Measurements from ENCODE around the gene AR. TPM values are rescaled to one million over a fixed set of nuclear protein-coding genes. Genes with fewer than 3 reads are reported as not detected.
"Not testable (repeated sequence)": the region's sequence is repeated elsewhere in the genome, so short reads cannot be mapped to it uniquely, and the experiment has no call there.

AR gene
- total and polyA plus RNA-seq, 4 donors = 1.9 to 5.0 (median 3.5) TPM

DNA sequence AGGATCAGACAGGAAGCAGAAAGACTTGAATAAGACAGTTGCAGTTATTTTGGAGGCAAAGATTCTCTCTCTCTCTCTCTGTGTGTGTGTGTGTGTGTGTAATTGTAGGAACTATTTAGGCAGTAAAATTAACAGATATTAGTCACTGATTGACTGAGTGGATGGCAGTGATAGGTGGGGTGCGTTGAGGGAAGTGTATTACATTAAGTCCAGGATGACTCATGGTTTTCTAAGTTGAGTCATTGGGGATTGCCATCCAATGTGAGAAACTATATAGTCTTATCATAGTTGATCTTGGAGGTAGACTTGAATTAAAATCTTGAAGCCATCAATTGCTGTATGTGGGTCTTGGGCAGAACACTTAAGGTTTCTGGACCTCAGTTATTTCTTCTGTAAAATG is 75.4 kb downstream of the AR start:
- H3K27me3 ChIP-seq (ENCODE audit: control insufficient read depth, insufficient read depth, low read length) = no peaks in the 10 kb centered on the region
- no peak overlapping the region for H3K4me3 ChIP-seq (ENCODE audit: low read depth, low read length)
- 43% methylated on average over 1 of the region's 1 CpG for WGBS (ENCODE audit: insufficient coverage)
- H3K4me1 ChIP-seq (ENCODE audit: control insufficient read depth, insufficient read depth, low read length) = no peaks in the 10 kb centered on the region
- H3K9me3 ChIP-seq (ENCODE audit: control insufficient read depth, insufficient read depth, low read length) = no peaks in the 10 kb centered on the region
- no peak for DNase-seq (ENCODE audit: low read depth in 4 of 6, low spot score in 6 of 6)
- H3K27ac ChIP-seq (ENCODE audit: low read depth, low read length) = no peak overlapping the region
- H3K36me3 ChIP-seq (ENCODE audit: control insufficient read depth, insufficient read depth, low read length) = no peaks in the 10 kb centered on the region

DNA sequence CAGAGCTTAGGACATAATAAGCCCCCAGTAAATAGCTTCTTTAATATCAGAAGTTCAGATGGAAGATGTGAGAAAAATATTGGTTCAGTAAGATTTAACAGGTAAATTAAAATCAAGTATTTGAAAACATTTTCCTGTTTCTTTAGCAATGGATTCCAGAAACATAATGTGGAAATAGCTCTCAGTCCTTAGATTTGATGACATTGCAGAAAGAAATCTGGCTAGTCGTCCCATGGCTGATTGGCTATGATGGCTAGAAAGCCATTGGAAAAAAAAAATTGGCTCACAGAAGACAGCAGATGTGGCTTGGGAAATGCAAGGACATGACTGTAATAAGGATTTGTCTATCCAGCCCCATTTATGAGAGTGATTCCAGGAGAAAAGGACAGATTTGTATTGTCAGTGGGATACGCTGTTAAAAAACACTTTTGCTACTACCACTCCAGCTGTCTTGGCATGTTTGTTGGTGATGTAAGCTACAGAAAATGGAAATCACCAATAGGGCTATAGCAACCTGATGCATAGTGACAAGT is 78.3 kb downstream of the AR start:
- no peak for DNase-seq (ENCODE audit: low read depth in 4 of 6, low spot score in 6 of 6)
- Histone ChIP-seq H3K27me3 (ENCODE audit: control insufficient read depth, insufficient read depth, low read length) (no peaks in the 10 kb centered on the region), H3K4me3 (ENCODE audit: low read depth, low read length) (no peak overlapping the region), H3K9me3 (ENCODE audit: control insufficient read depth, insufficient read depth, low read length) (no peaks in the 10 kb centered on the region), H3K4me1 (ENCODE audit: control insufficient read depth, insufficient read depth, low read length) (no peaks in the 10 kb centered on the region), H3K36me3 (ENCODE audit: control insufficient read depth, insufficient read depth, low read length) (no peaks in the 10 kb centered on the region), H3K27ac (ENCODE audit: low read depth, low read length) (no peak overlapping the region)
- 79% methylated on average over 1 of the region's 2 CpGs for WGBS (ENCODE audit: insufficient coverage)

DNA sequence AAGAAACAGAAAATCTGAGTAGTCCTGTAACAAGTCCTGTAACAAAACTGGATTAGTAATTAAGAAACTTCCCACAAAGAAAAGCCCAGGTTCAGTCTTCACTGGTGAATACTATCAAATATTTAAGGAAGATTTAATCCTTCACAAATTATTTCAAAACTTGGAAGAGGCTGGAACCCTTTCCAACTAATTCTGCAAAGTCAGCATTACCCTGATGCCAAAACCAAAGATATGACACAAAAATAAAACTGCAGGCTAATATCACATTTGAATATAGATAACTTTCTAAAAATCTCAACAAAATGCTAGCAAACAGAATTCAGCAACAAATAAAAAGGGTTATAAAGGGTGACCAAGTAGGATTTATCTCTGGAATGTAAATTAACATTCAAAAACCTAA is 80.5 kb downstream of the AR start:
- Histone ChIP-seq H3K9me3 (ENCODE audit: control insufficient read depth, insufficient read depth, low read length) (no peaks in the 10 kb centered on the region), H3K36me3 (ENCODE audit: control insufficient read depth, insufficient read depth, low read length) (no peaks in the 10 kb centered on the region), H3K27ac (ENCODE audit: low read depth, low read length) (no peak overlapping the region), H3K4me3 (ENCODE audit: low read depth, low read length) (no peak overlapping the region), H3K4me1 (ENCODE audit: control insufficient read depth, insufficient read depth, low read length) (no peaks in the 10 kb centered on the region), H3K27me3 (ENCODE audit: control insufficient read depth, insufficient read depth, low read length) (no peaks in the 10 kb centered on the region)
- DNase-seq (ENCODE audit: low read depth in 4 of 6, low spot score in 6 of 6) = no peak

DNA sequence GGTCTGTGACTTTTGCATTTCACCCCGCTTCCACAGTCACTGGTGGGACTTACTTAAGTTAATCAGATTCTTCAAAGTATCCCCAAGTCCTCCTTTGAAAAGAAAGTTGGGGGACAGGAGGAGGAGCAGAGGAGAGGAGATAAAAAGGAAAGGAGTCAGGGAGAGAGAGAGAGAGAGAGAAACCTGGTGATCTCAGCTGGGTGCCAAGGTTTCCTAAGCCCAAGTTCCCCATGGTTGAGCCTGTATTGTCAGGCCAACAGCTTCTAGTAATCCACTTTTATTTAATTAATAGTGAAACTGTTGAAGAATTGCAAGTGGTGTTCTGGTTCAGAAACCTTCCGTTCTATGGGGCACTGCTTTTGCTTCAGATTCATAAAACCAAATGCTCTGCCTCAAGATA is 91.6 kb downstream of the AR start:
- no peak overlapping the region for H3K27ac ChIP-seq (ENCODE audit: low read depth, low read length)
- no peaks in the 10 kb centered on the region for H3K4me1 ChIP-seq (ENCODE audit: control insufficient read depth, insufficient read depth, low read length)
- no CpG with 5 or more reads among the region's 2 CpGs for WGBS (ENCODE audit: insufficient coverage)
- H3K27me3 ChIP-seq (ENCODE audit: control insufficient read depth, insufficient read depth, low read length) = no peaks in the 10 kb centered on the region
- no peak for DNase-seq (ENCODE audit: low read depth in 4 of 6, low spot score in 6 of 6)
- no peak overlapping the region for H3K4me3 ChIP-seq (ENCODE audit: low read depth, low read length)
- H3K9me3 ChIP-seq (ENCODE audit: control insufficient read depth, insufficient read depth, low read length) = no peaks in the 10 kb centered on the region
- no peaks in the 10 kb centered on the region for H3K36me3 ChIP-seq (ENCODE audit: control insufficient read depth, insufficient read depth, low read length)

DNA sequence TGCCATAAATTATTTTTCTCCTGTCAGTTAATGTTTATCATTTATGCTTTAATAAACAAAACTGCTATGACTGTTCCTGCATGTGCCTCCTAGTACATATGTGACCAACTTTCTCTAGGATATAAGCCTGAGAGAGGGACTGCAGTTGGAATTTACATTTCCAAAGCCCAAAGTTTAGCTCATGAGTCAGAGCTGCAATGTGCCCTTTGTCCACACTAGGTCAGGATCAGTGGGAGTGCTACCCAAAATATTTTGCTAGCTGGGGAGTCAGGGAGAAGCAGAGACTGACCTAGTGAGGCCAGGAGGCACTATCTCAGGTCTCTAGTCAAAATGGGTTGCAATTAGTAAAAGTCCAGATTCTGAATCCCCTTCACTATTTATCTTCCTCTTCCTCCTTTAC is 92.7 kb downstream of the AR start:
- Histone ChIP-seq H3K4me1 (ENCODE audit: control insufficient read depth, insufficient read depth, low read length) (no peaks in the 10 kb centered on the region), H3K4me3 (ENCODE audit: low read depth, low read length) (no peak overlapping the region), H3K27me3 (ENCODE audit: control insufficient read depth, insufficient read depth, low read length) (no peaks in the 10 kb centered on the region), H3K36me3 (ENCODE audit: control insufficient read depth, insufficient read depth, low read length) (no peaks in the 10 kb centered on the region), H3K9me3 (ENCODE audit: control insufficient read depth, insufficient read depth, low read length) (no peaks in the 10 kb centered on the region), H3K27ac (ENCODE audit: low read depth, low read length) (no peak overlapping the region)
- DNase-seq (ENCODE audit: low read depth in 4 of 6, low spot score in 6 of 6) = no peak

DNA sequence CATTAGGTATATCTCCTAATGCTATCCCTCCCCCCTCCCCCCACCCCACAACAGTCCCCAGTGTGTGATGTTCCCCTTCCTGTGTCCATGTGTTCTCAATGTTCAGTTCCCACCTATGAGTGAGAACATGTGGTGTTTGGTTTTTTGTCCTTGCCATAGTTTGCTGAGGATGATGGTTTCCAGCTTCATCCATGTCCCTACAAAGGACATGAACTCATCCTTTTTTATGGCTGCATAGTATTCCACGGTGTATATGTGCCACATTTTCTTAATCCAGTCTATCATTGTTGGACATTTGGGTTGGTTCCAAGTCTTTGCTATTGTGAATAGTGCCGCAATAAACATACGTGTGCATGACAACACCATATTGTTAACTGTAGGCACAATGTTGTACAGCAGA is 93.5 kb downstream of the AR start:
- not testable (repeated sequence) for H3K4me1 ChIP-seq (ENCODE audit: control insufficient read depth, insufficient read depth, low read length); DNase-seq (ENCODE audit: low read depth in 4 of 6, low spot score in 6 of 6)
- WGBS (ENCODE audit: insufficient coverage) = 83% methylated on average over 1 of the region's 3 CpGs

DNA sequence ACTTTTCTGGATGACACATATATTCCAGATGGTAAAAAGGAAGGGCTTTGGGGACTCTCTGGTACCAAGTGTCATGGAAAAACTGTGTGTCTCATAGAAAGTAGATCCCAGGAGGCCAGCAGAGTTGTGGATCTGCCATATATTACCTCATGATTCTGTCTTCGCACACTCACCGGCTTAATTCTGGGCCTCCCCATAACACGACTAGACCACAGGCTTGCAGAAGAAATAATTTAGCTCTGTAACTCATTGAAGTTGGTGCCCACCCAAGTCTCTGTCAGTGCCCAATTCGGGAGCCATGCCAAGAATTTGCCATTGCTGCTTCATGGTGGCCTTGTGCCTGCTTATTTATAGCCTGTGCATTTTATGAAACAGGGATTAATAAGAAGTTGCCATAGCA is 104.5 kb downstream of the AR start:
- no peaks in the 10 kb centered on the region for H3K27me3 ChIP-seq (ENCODE audit: control insufficient read depth, insufficient read depth, low read length)
- DNase-seq (ENCODE audit: low read depth in 4 of 6, low spot score in 6 of 6) = no peak
- no peak overlapping the region for H3K4me3 ChIP-seq (ENCODE audit: low read depth, low read length)
- no peaks in the 10 kb centered on the region for H3K9me3 ChIP-seq (ENCODE audit: control insufficient read depth, insufficient read depth, low read length)
- no peaks in the 10 kb centered on the region for H3K4me1 ChIP-seq (ENCODE audit: control insufficient read depth, insufficient read depth, low read length)
- H3K27ac ChIP-seq (ENCODE audit: low read depth, low read length) = no peak overlapping the region
- 97% methylated on average over 3 of the region's 4 CpGs for WGBS (ENCODE audit: insufficient coverage)
- H3K36me3 ChIP-seq (ENCODE audit: control insufficient read depth, insufficient read depth, low read length) = no peaks in the 10 kb centered on the region

More for the DNA sequence above, 93.5 kb downstream of the AR start:
- not testable (repeated sequence) for H3K36me3 ChIP-seq (ENCODE audit: control insufficient read depth, insufficient read depth, low read length); H3K27me3 ChIP-seq (ENCODE audit: control insufficient read depth, insufficient read depth, low read length); H3K27ac ChIP-seq (ENCODE audit: low read depth, low read length); H3K9me3 ChIP-seq (ENCODE audit: control insufficient read depth, insufficient read depth, low read length); H3K4me3 ChIP-seq (ENCODE audit: low read depth, low read length)

DNA sequence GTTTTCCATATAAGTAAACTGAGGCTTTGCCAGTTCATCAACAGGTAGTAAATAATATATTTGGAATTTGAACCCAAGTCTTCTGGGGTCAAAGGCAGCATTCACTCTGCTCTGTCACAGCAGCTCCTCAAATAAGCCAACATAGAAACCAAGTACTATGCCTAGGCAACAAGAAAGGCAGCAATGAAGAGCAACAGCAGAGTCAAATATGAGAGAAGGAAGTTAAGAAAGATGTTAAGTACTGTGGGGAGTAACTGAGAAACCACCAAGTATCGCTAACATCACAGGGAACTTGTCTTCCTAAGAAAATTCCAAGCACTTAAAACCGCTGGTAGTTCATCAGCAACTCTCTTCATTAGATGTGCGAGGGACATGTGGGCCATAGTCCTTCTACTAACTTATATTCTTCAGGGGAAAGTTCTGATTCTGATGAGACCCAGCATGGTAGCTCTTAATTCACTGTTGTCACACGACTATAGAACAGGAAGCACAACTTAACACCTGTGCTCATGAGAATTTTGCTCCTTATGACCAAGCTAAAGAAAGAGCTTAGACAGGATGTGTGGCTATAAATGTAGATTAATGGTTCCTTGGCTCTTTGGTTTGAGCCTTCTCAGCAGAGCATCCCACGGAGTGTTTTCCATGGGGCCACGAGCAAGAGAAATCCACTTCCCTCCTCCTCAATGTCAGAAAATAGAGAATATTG is 107.8 kb downstream of the AR start:
- Histone ChIP-seq H3K9me3 (ENCODE audit: control insufficient read depth, insufficient read depth, low read length) (no peaks in the 10 kb centered on the region), H3K4me1 (ENCODE audit: control insufficient read depth, insufficient read depth, low read length) (no peaks in the 10 kb centered on the region), H3K27ac (ENCODE audit: low read depth, low read length) (no peak overlapping the region), H3K36me3 (ENCODE audit: control insufficient read depth, insufficient read depth, low read length) (no peaks in the 10 kb centered on the region), H3K4me3 (ENCODE audit: low read depth, low read length) (no peak overlapping the region), H3K27me3 (ENCODE audit: control insufficient read depth, insufficient read depth, low read length) (no peaks in the 10 kb centered on the region)
- WGBS (ENCODE audit: insufficient coverage) = 20% methylated on average over 1 of the region's 6 CpGs
- DNase-seq (ENCODE audit: low read depth in 4 of 6, low spot score in 6 of 6) = no peak

DNA sequence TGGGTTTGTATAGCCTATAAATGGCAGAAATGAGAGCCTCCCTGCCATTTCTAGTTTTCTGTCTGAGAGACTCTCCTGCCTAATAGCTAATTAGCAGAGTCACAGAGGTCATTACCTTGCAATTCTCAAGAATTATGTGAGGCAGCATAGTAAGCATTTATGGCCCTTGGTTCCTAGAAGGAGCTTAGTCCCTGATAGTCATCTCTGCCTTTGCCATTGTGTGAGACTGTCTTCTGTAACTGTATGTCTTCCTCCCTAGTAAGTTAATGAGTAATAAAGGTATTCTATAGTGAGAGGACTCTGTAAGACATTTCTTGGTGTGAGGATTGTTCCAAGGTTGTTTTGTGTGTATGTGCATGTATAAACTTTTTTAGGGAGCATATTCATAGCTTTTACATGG is 108.7 kb downstream of the AR start:
- Histone ChIP-seq H3K27ac (ENCODE audit: low read depth, low read length) (no peak overlapping the region), H3K4me3 (ENCODE audit: low read depth, low read length) (no peak overlapping the region), H3K36me3 (ENCODE audit: control insufficient read depth, insufficient read depth, low read length) (no peaks in the 10 kb centered on the region), H3K9me3 (ENCODE audit: control insufficient read depth, insufficient read depth, low read length) (no peaks in the 10 kb centered on the region), H3K4me1 (ENCODE audit: control insufficient read depth, insufficient read depth, low read length) (no peaks in the 10 kb centered on the region), H3K27me3 (ENCODE audit: control insufficient read depth, insufficient read depth, low read length) (no peaks in the 10 kb centered on the region)
- DNase-seq (ENCODE audit: low read depth in 4 of 6, low spot score in 6 of 6) = peak in 1 of 6 donors; percentile 23

DNA sequence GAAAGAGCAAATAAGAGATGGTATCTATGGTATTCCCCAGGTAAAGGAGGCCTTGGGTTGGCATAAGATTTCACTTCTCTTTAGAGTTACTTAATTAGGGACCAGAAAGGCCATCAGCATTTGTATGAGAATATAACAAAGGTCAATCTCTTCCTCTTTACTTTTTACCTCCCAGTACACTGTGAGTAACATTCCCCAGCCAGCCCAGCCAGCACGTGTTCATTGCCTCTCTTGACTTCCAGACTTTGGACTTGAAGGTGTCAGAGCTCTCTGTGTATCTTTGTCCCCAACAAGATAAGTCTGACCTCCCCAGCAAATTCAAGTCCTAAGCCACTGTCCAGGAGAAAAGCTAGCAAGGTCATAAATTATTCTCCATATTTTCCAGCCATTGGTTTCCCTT is 110.5 kb downstream of the AR start:
- no peak overlapping the region for H3K4me3 ChIP-seq (ENCODE audit: low read depth, low read length)
- DNase-seq (ENCODE audit: low read depth in 4 of 6, low spot score in 6 of 6) = no peak
- no peaks in the 10 kb centered on the region for H3K27me3 ChIP-seq (ENCODE audit: control insufficient read depth, insufficient read depth, low read length)
- H3K36me3 ChIP-seq (ENCODE audit: control insufficient read depth, insufficient read depth, low read length) = no peaks in the 10 kb centered on the region
- 45% methylated on average over 1 of the region's 1 CpG for WGBS (ENCODE audit: insufficient coverage)
- no peaks in the 10 kb centered on the region for H3K4me1 ChIP-seq (ENCODE audit: control insufficient read depth, insufficient read depth, low read length)
- H3K27ac ChIP-seq (ENCODE audit: low read depth, low read length) = no peak overlapping the region
- H3K9me3 ChIP-seq (ENCODE audit: control insufficient read depth, insufficient read depth, low read length) = no peaks in the 10 kb centered on the region
